Measurements from ENCODE around the gene AVPR1B. TPM values are rescaled to one million over a fixed set of nuclear protein-coding genes. Genes with fewer than 3 reads are reported as not detected.

Gene AVPR1B
- total and polyA plus RNA-seq, 2 donors (not counting 3 experiments of a cell fraction or from before 2014, with no cell fraction given), result not detected

- POLR2A ChIA-PET, result no interaction called here
- dilution Hi-C loops (cut with MboI; ENCODE audit: extremely low pct_ligation_motif_present, low sequenced_read_pairs), result loop anchor here (25.0 kb wide), 1 partner anchor 117 kb away; no protein-coding TSS in a partner anchor
- peaks cover 5% of the 10 kb centered on the region for H3K4me1 ChIP-seq (ENCODE audit: control insufficient read depth, extremely low read depth, insufficient read depth, low read length)
- no peak overlapping the region for H3K9ac ChIP-seq (replicated peaks; ENCODE audit: extremely low read depth, insufficient read depth, low read length)
- H2AFZ ChIP-seq (ENCODE audit: low read depth, low read length), result no peak overlapping the region
- H3K36me3 ChIP-seq (ENCODE audit: control insufficient read depth in 2 of 2, extremely low read depth in 1 of 2, insufficient read depth in 2 of 2, low read length in 2 of 2), result no peaks in the 10 kb centered on the region
- H3K27ac ChIP-seq (ENCODE audit: insufficient read depth, low read depth, low read length), result no peak overlapping the region
- H3K79me2 ChIP-seq (ENCODE audit: control insufficient read depth, insufficient read depth, low read length), result no peaks in the 10 kb centered on the region
- H3K4me2 ChIP-seq (ENCODE audit: insufficient read depth, low read length), result no peak overlapping the region
- intact Hi-C loops (cut with micrococcal nuclease), result no loop called here
- no peaks in the 10 kb centered on the region for H4K20me1 ChIP-seq (replicated peaks; ENCODE audit: control insufficient read depth, extremely low read depth, insufficient read depth, low read length)
- CTCF ChIA-PET, result interaction anchor here (2.3 to 2.9 kb wide), 2 partner anchors 127 to 185 kb away, joined by 12 to 47 read pairs; no protein-coding TSS in a partner anchor
- TF ChIP-seq MAX (IDR thresholded peaks at IDR 0.05; ENCODE audit: insufficient read depth, insufficient read length) (no peak), JUN (IDR thresholded peaks at IDR 0.05; ENCODE audit: borderline replicate concordance, insufficient read depth, insufficient read length, low read depth) (no peak), EZH2 (IDR thresholded peaks at IDR 0.05; ENCODE audit: borderline replicate concordance, low read depth, low read length, severe bottlenecking) (no peak), CTCF (IDR thresholded peaks at IDR 0.05; ENCODE audit: extremely low read depth in 1 of 2, insufficient read depth in 1 of 2, low read depth in 1 of 2, low read length in 2 of 2) (no peak), FOS (IDR thresholded peaks at IDR 0.05; ENCODE audit: borderline replicate concordance, insufficient read depth, low read length) (no peak), POLR2A (IDR thresholded peaks at IDR 0.05; ENCODE audit: low read depth, low read length) (no peak), MYC (IDR thresholded peaks at IDR 0.05; ENCODE audit: low read depth, low read length) (no peak), POLR2AphosphoS5 (IDR thresholded peaks at IDR 0.05; ENCODE audit: insufficient read depth, low read depth, low read length) (no peak), GATA2 (IDR thresholded peaks at IDR 0.05; ENCODE audit: insufficient read depth, insufficient read length, low read depth, low read length) (no peak)
- H3K4me3 ChIP-seq (replicated peaks in 1 of 3; ENCODE audit: insufficient read depth in 1 of 3, low read depth in 1 of 3, low read length in 3 of 3), result no peak overlapping the region
- FAIRE-seq (no peak), DNase-seq (ENCODE audit: low read depth, low spot score) (no peak)
- peaks cover 0 to 18% of the 10 kb centered on the region in 2 experiments for H3K27me3 ChIP-seq (ENCODE audit: control insufficient read depth in 2 of 2, insufficient read depth in 2 of 2, low read length in 2 of 2)
- no peaks in the 10 kb centered on the region for H3K9me3 ChIP-seq (replicated peaks; ENCODE audit: control insufficient read depth, insufficient read depth, low read length)
- no TSS peak for BruUV-seq (replicated peaks)
- H3K9me1 ChIP-seq (replicated peaks; ENCODE audit: control insufficient read depth, extremely low read depth, insufficient read depth, low read length), result no peaks in the 10 kb centered on the region
Measured at GRCh38 chr1:206103979-206104378, 13.2 kb downstream of the AVPR1B start.

Measured in endothelial cell of umbilical vein (primary cell).